Measurements from ENCODE around the gene SELENOW.

SELENOW gene

GRCh38 chr19:47755065-47755761 lies 23.3 kb upstream of the SELENOW start:
- H4K20me1 ChIP-seq (ENCODE audit: insufficient read depth, low read length, poor library complexity, severe bottlenecking), result peaks cover 8% of the 10 kb centered on the region
- no peak overlapping the region for H2AFZ ChIP-seq (ENCODE audit: low read length)
- H3K4me2 ChIP-seq (ENCODE audit: low read depth, low read length, poor library complexity, severe bottlenecking), result no peak overlapping the region
- peaks cover 80% of the 10 kb centered on the region for H3K36me3 ChIP-seq (ENCODE audit: insufficient read depth, low read length)
- H3K9ac ChIP-seq (ENCODE audit: low read depth, low read length, poor library complexity, severe bottlenecking), result no peak overlapping the region
- no peaks in the 10 kb centered on the region for H3K9me3 ChIP-seq (ENCODE audit: insufficient read depth, low read depth, low read length)
- no peak overlapping the region for H3K4me3 ChIP-seq (ENCODE audit: low read length, poor library complexity, severe bottlenecking)
- no peaks in the 10 kb centered on the region for H3K27me3 ChIP-seq (ENCODE audit: insufficient read depth, low read length, poor library complexity, severe bottlenecking)
- TF ChIP-seq CTCF (conservative IDR thresholded peaks at IDR 0.05; ENCODE audit: low read length) (no peak), EZH2phosphoT487 (IDR thresholded peaks at IDR 0.05; ENCODE audit: borderline replicate concordance) (no peak)
- H3K79me2 ChIP-seq (ENCODE audit: insufficient read depth, low read length), result peaks cover 47% of the 10 kb centered on the region
- peaks cover 37% of the 10 kb centered on the region for H3K4me1 ChIP-seq (ENCODE audit: insufficient read depth, low read length, poor library complexity, severe bottlenecking)
- no peaks in the 10 kb centered on the region for H3F3A ChIP-seq (ENCODE audit: low read depth)
- H3K9me2 ChIP-seq (replicated peaks; ENCODE audit: low read depth, low read length), result no peaks in the 10 kb centered on the region

GRCh38 chr19:47755762-47756626 lies 22.5 kb upstream of the SELENOW start:
- Histone ChIP-seq H3K27me3 (ENCODE audit: insufficient read depth, low read length, poor library complexity, severe bottlenecking) (no peaks in the 10 kb centered on the region), H3K4me1 (ENCODE audit: insufficient read depth, low read length, poor library complexity, severe bottlenecking) (peaks cover 30% of the 10 kb centered on the region), H4K20me1 (ENCODE audit: insufficient read depth, low read length, poor library complexity, severe bottlenecking) (peaks cover 8% of the 10 kb centered on the region), H3F3A (ENCODE audit: low read depth) (no peaks in the 10 kb centered on the region), H3K36me3 (ENCODE audit: insufficient read depth, low read length) (peaks cover 72% of the 10 kb centered on the region), H3K4me3 (ENCODE audit: low read length, poor library complexity, severe bottlenecking) (no peak overlapping the region), H2AFZ (ENCODE audit: low read length) (no peak overlapping the region), H3K79me2 (ENCODE audit: insufficient read depth, low read length) (peaks cover 39% of the 10 kb centered on the region), H3K9me2 (replicated peaks; ENCODE audit: low read depth, low read length) (no peaks in the 10 kb centered on the region), H3K9ac (ENCODE audit: low read depth, low read length, poor library complexity, severe bottlenecking) (no peak overlapping the region), H3K4me2 (ENCODE audit: low read depth, low read length, poor library complexity, severe bottlenecking) (no peak overlapping the region), H3K9me3 (ENCODE audit: insufficient read depth, low read depth, low read length) (no peaks in the 10 kb centered on the region)
- TF ChIP-seq EZH2phosphoT487 (IDR thresholded peaks at IDR 0.05; ENCODE audit: borderline replicate concordance), result no peak
- TF ChIP-seq CTCF (conservative IDR thresholded peaks at IDR 0.05; ENCODE audit: low read length), result no peak

- Histone ChIP-seq H4K20me1 (ENCODE audit: insufficient read depth, low read length, poor library complexity, severe bottlenecking) (peaks cover 4% of the 10 kb centered on the region), H3K9me2 (replicated peaks; ENCODE audit: low read depth, low read length) (no peaks in the 10 kb centered on the region), H3F3A (ENCODE audit: low read depth) (no peaks in the 10 kb centered on the region), H3K4me3 (ENCODE audit: low read length, poor library complexity, severe bottlenecking) (no peak overlapping the region), H3K4me1 (ENCODE audit: insufficient read depth, low read length, poor library complexity, severe bottlenecking) (peaks cover 24% of the 10 kb centered on the region), H3K9me3 (ENCODE audit: insufficient read depth, low read depth, low read length) (no peaks in the 10 kb centered on the region), H3K79me2 (ENCODE audit: insufficient read depth, low read length) (peaks cover 33% of the 10 kb centered on the region), H3K9ac (ENCODE audit: low read depth, low read length, poor library complexity, severe bottlenecking) (no peak overlapping the region), H3K27me3 (ENCODE audit: insufficient read depth, low read length, poor library complexity, severe bottlenecking) (no peaks in the 10 kb centered on the region), H2AFZ (ENCODE audit: low read length) (no peak overlapping the region), H3K36me3 (ENCODE audit: insufficient read depth, low read length) (peaks cover 66% of the 10 kb centered on the region), H3K4me2 (ENCODE audit: low read depth, low read length, poor library complexity, severe bottlenecking) (no peak overlapping the region)
- no peak for TF ChIP-seq CTCF (conservative IDR thresholded peaks at IDR 0.05; ENCODE audit: low read length)
- no peak for TF ChIP-seq EZH2phosphoT487 (IDR thresholded peaks at IDR 0.05; ENCODE audit: borderline replicate concordance)
These were observed 21.9 kb upstream of the SELENOW start for GRCh38 chr19:47756627-47756929.

Data from Loucy (cell line).